ENCODE measurements around the gene MARF1. TPM values are rescaled to one million over a fixed set of nuclear protein-coding genes. Genes with fewer than 3 reads are reported as not detected.
A peak's percentile ranks its signal among the peaks of the same experiment; 100 is the strongest.

The MARF1 gene
- total and polyA plus RNA-seq, 9 of the 15 experiments (the other 6 are each of a cell fraction or from before 2014, with no cell fraction given) = 4.7 to 33.2 (median 11.7) TPM

- H3K36me3 ChIP-seq (ENCODE audit: control insufficient read depth, insufficient read depth, low read length) = peaks cover 57% of the 10 kb centered on the region; the same call in 2 of the 3 replicates
- no peak for ATAC-seq
Observed at GRCh38 chr16:15674571-15674970, 31.6 kb upstream of the MARF1 start.

More at GRCh38 chr16:15674571-15674970, 31.6 kb upstream of the MARF1 start:
- Histone ChIP-seq H3K79me2 (ENCODE audit: control insufficient read depth, insufficient read depth, low read length) (no peaks in the 10 kb centered on the region), H2AFZ (ENCODE audit: low read depth, low read length) (no peak overlapping the region), H3K9ac (ENCODE audit: insufficient read depth in 1 of 2, low read depth in 2 of 2, low read length in 2 of 2) (no peak overlapping the region), H3K27ac (ENCODE audit: extremely low read depth, low read depth, low read length) (no peak overlapping the region), H3K9me1 (ENCODE audit: control insufficient read depth, insufficient read depth, low read length) (no peaks in the 10 kb centered on the region), H3K4me3 (no peak overlapping the region), H3K27me3 (ENCODE audit: control insufficient read depth in 2 of 2, insufficient read depth in 2 of 2, low read length in 2 of 2) (no peaks in the 10 kb centered on the region), H3K4me2 (ENCODE audit: insufficient read depth, low read length) (no peak overlapping the region), H3K9me3 (replicated peaks; ENCODE audit: control insufficient read depth, insufficient read depth, low read depth, low read length) (no peaks in the 10 kb centered on the region), H4K20me1 (replicated peaks; ENCODE audit: control insufficient read depth, insufficient read depth, low read length) (no peaks in the 10 kb centered on the region), H3K4me1 (replicated peaks in 1 of 2; ENCODE audit: control insufficient read depth in 2 of 2, insufficient read depth in 2 of 2, low read length in 2 of 2) (no peaks in the 10 kb centered on the region)
- ChIA-PET CTCF (ENCODE audit: low intra/inter-chr PET ratio) (no interaction called here), POLR2A (interaction anchor here (1.4 kb wide), 1 partner anchor 12 kb away, joined by 3 read pairs; no protein-coding TSS in a partner anchor)
- TF ChIP-seq, protein P1, sequence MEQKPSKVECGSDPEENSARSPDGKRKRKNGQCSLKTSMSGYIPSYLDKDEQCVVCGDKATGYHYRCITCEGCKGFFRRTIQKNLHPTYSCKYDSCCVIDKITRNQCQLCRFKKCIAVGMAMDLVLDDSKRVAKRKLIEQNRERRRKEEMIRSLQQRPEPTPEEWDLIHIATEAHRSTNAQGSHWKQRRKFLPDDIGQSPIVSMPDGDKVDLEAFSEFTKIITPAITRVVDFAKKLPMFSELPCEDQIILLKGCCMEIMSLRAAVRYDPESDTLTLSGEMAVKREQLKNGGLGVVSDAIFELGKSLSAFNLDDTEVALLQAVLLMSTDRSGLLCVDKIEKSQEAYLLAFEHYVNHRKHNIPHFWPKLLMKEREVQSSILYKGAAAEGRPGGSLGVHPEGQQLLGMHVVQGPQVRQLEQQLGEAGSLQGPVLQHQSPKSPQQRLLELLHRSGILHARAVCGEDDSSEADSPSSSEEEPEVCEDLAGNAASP (IDR thresholded peaks at IDR 0.05) = no peak
- TF ChIP-seq ATF3 (IDR thresholded peaks at IDR 0.05) = peak; percentile 46
- TF ChIP-seq ATF3 (CRISPR knock-in tag; conservative IDR thresholded peaks at IDR 0.05) = no peak
- no TSS peak for BruUV-seq (replicated peaks)
- DNase-seq (ENCODE audit: extremely low read depth in 1 of 4, low spot score in 3 of 4) = no peak
- in situ Hi-C loops (cut with MboI) (no loop called here), intact Hi-C loops (cut with micrococcal nuclease) (no loop called here)
- 86% methylated on average over 7 of the region's 7 CpGs for WGBS (ENCODE audit: insufficient coverage, low coverage, missing lambda C conversion rate)
- FAIRE-seq = no peak
